Retina (tissue), 1 donor: Measurements from ENCODE around the gene DENND6A.
"Not testable (repeated sequence)": the region's sequence is repeated elsewhere in the genome, so short reads cannot be mapped to it uniquely, and the experiment has no call there.

ENCODE experiments used
- DNase-seq: peaks from one replicate; pipeline ENCODE4 v3.0.0-alpha.2; 2016

The DENND6A gene

GRCh38 chr3:57692396-57693147 lies at the start of gene DENND6A:
DENND6A (minus strand) TSS chr3:57693077; CDS start chr3:57693018, 59 bp downstream.
- peak; percentile 97 for DNase-seq

GRCh38 chr3:57740027-57740426 lies 47.1 kb upstream of the DENND6A start:
- no peak for DNase-seq

- DNase-seq = no peak
These were observed 45.5 kb upstream of the DENND6A start for GRCh38 chr3:57738391-57738790.

GRCh38 chr3:57737840-57738239 lies 45.0 kb upstream of the DENND6A start:
- DNase-seq = no peak

- no peak for DNase-seq
These were observed 42.5 kb upstream of the DENND6A start for GRCh38 chr3:57735405-57735804.

- DNase-seq = no peak
These were observed 40.9 kb upstream of the DENND6A start for GRCh38 chr3:57733790-57734189.

GRCh38 chr3:57731311-57731710 lies 38.4 kb upstream of the DENND6A start:
- DNase-seq = no peak

GRCh38 chr3:57730682-57731081 lies 37.8 kb upstream of the DENND6A start:
- DNase-seq = no peak

GRCh38 chr3:57729334-57730045 lies 36.6 kb upstream of the DENND6A start:
- no peak for DNase-seq

- DNase-seq = no peak
These were observed 34.2 kb upstream of the DENND6A start for GRCh38 chr3:57727106-57727505.

- DNase-seq = no peak
These were observed 33.5 kb upstream of the DENND6A start for GRCh38 chr3:57726397-57726796.

GRCh38 chr3:57718118-57718517 lies 25.2 kb upstream of the DENND6A start:
- no peak for DNase-seq

- DNase-seq = no peak
These were observed 24.5 kb upstream of the DENND6A start for GRCh38 chr3:57717205-57717868.

- DNase-seq = no peak
These were observed 22.8 kb upstream of the DENND6A start for GRCh38 chr3:57715686-57716085.

- no peak for DNase-seq
These were observed 16.7 kb upstream of the DENND6A start for GRCh38 chr3:57709559-57709958.

GRCh38 chr3:57709031-57709430 lies 16.2 kb upstream of the DENND6A start:
- DNase-seq = no peak

- DNase-seq = no peak
These were observed 13.6 kb upstream of the DENND6A start for GRCh38 chr3:57706462-57706861.

- not testable (repeated sequence) for DNase-seq
These were observed 12.5 kb upstream of the DENND6A start for GRCh38 chr3:57705351-57705750.

- no peak for DNase-seq
These were observed 8.9 kb upstream of the DENND6A start for GRCh38 chr3:57701781-57702180.

- DNase-seq = no peak
These were observed 7.9 kb upstream of the DENND6A start for GRCh38 chr3:57700737-57701136.

GRCh38 chr3:57699591-57699990 lies 6.7 kb upstream of the DENND6A start:
- DNase-seq = no peak

GRCh38 chr3:57696801-57697321 lies 4.0 kb upstream of the DENND6A start:
- no peak for DNase-seq

GRCh38 chr3:57694146-57694545 lies 1.3 kb upstream of the DENND6A start:
- no peak for DNase-seq

- DNase-seq = not testable (repeated sequence)
These were observed 813 bp downstream of the DENND6A start for GRCh38 chr3:57692133-57692395.
